T1000 (cell line): ENCODE data around the gene DUSP28.
"Not testable (repeated sequence)": the region's sequence is repeated elsewhere in the genome, so short reads cannot be mapped to it uniquely, and the experiment has no call there.

Experiments
- DNase-seq: peaks from one replicate; lab custom pipeline; 2025; ENCODE audit warnings: mixed read lengths; lab: John Stamatoyannopoulos, UW

Gene DUSP28, protein sequence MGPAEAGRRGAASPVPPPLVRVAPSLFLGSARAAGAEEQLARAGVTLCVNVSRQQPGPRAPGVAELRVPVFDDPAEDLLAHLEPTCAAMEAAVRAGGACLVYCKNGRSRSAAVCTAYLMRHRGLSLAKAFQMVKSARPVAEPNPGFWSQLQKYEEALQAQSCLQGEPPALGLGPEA

DNA sequence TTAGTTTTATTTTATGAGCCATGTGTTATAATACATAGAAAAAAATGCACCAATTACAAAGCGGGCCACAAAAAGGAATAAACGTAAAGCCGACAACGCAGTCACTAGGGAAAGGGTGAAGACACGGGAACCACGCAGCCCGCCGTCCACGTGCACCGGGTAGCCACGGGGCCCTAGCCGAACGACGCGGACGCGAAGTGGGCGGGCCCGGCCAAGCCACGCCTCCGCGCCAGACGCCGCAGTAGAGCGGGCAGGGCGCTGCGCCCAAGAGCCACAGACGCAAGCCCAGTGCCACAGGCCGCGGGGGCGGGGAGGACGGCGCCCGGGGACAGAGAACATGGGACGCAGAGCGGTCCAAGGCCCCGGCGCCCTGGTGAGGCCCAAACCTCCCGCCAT lies at the start of gene DUSP28:
TSS of gene DUSP28 (plus strand) at position 274 of the 396 bp plus-strand sequence. CDS start 328 bp downstream, outside the sequence.
- peak; percentile 69 for DNase-seq

DNA sequence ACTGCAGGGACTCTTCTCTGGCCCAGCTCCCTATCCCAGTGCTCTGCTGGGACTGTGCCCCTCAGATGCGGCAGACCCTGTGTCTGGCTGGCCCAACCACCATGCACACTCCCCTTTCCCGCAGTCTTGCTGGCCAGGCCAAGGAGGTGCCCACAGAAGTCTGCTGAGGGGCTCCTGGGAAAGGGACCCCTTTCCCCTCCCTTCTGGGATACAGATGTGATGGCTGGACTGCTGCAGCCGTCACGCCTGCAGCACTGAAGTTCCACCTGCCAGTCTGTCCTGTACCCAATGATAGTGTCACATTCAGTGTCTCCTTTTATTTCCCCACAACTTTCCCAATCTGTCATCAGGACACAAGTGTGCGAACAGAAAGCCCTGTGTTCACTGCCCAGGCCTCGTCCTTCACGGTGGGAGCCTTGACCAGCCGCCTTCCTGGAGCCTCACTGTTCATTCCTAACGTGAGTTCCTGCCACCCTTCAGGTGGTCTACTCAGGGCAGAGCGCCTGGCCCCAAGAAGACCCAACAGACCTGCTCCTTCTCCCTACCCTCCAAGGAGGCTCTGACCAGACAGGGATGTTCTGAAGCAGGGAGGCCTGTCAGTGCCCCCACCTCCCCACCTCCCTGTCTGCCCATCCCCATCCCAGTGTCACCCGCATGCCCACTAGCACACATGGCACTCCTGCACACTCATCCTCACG lies 49.5 kb upstream of the DUSP28 start:
- no peak for DNase-seq

DNA sequence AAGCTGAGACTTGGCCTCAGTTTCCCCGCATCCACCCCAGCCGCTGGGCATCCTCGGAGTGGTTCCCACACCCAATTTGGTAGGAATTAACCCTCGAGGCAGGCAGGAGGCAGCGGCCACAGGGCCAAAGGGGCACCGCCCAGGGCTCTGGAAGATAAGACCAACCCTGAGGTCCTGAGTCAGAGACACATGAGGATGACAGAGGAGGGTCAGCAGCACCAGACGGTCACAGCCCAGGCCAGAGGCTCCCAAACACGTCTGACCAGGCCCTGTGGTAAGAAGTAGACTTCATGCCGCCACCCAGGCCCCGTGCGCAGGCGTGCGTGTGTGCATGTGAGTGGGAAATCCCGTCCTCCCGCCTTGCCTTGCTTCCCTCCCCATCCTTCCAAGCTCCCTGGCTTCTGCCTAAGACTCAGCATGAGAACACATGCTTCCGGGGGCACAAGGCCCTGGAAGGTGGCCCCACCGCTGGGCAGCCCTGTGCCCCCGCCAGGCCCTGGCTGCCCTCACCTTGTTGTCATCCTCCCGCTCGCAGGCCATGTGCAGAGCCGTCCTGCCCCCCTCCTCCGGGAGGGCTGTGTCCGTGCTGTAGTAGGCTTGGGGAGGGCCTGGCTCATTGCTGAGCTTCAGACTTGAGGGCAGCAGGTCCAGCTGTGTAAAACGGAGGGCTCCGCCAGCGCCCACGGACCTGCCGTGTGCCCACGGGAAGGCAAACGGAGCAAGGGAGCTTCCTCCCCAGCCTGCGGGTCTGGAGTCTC lies 48.6 kb upstream of the DUSP28 start:
- DNase-seq: no peak

DNA sequence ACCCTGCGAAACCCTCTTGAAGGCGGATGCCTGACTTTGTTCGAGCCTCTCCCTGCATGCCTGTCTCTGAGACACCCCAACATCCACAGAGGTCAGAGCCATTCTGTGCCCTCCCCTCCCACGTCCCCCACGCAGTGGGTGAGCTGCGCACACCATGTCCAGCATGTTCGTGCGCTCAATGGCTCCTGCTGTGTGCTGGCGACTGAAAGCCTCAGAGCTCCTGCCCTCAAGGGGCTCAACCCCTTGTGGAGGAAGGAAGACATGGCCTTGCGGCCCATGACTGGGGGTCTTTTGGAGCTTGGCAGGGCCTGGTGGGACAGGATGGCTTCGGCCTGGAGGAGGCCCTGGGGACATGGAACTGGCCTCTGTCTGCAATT lies 48.1 kb upstream of the DUSP28 start:
- DNase-seq: no peak

DNA sequence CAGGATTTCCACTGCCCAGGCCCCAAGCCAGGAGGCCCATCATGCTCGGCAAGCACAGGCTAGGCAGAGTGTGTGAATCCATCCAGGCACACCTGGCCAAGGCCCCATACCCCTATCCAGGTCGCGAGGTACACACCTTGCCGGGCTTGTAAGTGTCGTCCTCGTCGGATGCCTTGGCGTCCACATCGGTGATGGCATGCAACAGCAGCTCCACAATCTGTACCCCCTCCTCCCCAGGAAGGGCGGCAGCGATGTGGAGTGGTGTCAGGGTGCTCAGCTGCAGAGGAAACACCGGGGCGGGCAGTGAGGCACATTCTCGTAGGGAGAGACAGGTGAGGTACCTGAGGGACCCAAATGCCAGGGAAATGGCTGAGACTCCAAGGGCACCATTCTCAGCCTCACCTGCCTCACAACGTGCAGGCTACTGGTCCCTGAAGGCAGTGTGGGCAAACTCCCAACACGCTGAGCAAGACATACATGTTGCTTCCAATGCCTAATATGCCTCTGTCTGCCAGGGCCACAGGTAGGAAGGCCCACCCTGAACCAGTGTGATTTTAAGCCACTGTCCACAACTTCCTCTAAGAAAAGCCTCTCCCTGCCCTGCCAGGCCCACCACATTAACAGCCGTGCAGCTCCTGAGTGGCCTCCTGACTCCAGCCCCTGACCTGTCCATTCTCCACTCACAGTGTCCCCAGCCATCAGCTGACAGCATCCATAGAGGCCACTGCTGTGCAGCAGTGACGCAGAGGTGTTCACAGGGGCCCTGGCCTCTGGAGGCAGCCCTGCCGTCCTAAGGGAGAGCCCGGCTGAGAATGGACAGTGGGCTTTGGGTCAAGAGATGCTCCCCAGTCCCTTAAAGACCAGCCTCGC lies 47.3 kb upstream of the DUSP28 start:
- no peak for DNase-seq

DNA sequence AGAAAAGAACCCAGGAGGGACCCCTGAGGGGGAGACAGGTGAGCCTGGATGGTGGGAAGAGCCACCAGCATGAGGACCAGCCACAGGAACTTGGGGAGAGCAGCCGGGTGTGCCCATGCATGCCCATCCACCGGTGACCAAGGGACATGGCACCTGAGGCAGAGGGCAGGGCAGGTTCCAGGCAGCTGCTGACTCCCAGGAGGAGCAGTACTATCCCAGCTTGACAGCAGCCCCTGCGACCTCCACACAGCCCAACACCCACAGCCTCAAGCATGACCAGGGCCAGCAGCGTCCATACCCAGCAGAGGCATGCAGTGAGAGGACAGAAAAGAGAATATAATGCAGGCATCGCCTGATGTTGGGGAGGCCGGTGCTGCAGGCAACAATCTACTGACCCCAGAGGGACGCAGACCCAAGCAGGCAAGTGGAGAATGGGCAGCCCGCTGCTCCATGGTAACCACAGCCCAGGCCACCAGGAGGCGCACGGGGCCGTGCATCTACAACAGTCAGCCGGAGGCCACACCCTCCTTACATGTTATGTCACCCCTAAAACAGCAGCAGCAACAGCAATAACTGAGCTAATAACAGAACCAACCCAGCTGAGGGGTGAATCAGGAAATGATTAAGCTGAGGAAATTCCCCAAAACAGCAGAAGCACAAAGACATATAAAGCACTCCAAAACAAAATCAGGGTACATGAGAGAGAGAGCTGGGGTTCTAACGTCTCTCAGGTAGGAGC lies 46.4 kb upstream of the DUSP28 start:
- DNase-seq: peak; percentile 51

DNA sequence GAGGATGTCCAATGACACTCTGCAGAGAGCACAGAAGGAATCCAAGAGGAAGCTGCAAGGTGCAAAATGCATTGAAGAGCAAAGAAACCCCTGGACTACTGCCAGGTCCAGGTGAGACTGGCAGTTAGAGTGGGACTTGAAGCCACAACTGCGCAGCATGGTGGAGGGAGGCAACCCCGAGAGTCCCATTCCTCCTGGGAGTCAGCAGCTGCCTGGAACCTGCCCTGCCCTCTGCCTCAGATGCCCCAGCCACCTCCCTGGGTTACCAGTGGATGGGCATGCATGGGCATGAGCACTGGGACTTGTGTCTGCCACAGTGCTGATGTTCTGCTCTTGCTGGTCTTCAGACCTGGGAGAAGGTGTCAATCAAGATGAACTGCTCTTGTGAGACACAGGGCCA lies 45.5 kb upstream of the DUSP28 start:
- no peak for DNase-seq

DNA sequence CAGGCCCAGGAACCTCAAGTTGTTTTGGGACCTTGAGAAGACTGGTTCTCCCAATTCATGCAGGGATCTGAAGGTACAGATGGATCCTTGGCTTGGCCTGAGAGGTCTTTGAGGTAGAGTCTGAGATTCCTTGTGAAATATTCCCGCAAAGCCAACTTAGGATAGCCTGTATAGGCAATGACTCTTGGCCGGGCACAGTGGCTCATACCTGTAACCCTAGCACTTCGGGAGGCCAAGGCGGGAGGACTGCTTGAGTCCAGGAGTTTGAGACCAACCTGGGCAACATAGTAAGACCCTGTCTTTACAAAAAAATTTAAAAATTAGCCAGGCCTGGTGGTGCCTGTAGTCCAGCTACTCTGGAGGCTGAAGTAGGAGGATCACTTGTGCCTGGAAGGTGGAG lies 42.8 kb upstream of the DUSP28 start:
- no peak for DNase-seq

DNA sequence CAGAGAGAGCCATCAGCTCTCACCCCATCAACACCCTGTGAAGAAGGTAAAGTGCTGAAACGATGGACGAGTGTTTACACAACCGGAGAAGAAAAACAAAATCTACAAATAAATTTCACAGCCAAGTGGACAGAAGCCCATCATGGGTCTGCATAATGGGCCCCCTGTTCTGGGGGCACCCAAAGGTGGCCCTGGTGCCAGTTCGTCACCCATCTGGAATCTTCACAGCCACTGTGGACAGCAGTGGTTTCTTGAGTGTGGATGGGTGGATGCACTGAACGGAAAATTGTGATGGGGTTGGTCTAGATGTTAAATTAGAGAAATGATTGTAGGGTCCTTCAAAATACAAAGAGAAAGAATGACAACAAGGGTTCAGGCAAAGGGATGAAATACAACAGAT lies 41.2 kb upstream of the DUSP28 start:
- DNase-seq: no peak

DNA sequence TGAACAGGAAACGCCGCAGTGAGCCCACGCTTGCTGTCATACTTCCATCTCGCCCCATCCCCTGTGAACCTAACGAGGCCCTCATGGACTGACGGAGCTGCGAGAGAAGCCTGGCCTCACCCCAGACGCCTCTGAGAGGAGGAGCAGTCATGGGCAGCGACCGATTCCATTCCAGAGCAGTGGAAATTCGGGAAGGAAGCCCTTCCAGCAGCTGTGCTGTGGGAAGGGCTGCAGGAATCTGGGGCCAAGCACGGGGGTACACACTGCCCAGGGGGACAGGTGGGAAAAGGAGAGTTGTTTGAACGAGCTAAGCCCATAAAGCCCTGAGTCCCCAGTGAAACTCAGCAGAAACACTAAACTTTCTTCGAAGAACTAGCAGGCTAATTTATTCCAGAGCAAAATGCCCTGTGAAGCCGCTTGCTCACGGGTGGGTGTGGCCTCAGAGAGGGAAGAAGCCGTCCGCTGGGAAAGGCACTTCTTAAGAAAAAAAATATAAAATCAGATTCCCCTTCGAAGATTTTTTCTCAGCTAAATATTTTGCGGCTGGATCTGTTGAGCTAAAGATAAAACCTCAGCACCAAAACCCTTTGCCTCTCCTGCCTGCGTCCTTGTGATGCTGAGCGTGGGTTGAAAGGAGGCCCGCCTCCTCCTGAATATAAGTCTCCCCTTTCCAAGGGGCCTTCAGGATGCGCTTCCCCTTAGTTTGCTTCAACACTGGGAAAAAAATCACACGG lies 40.6 kb upstream of the DUSP28 start:
- DNase-seq: no peak

DNA sequence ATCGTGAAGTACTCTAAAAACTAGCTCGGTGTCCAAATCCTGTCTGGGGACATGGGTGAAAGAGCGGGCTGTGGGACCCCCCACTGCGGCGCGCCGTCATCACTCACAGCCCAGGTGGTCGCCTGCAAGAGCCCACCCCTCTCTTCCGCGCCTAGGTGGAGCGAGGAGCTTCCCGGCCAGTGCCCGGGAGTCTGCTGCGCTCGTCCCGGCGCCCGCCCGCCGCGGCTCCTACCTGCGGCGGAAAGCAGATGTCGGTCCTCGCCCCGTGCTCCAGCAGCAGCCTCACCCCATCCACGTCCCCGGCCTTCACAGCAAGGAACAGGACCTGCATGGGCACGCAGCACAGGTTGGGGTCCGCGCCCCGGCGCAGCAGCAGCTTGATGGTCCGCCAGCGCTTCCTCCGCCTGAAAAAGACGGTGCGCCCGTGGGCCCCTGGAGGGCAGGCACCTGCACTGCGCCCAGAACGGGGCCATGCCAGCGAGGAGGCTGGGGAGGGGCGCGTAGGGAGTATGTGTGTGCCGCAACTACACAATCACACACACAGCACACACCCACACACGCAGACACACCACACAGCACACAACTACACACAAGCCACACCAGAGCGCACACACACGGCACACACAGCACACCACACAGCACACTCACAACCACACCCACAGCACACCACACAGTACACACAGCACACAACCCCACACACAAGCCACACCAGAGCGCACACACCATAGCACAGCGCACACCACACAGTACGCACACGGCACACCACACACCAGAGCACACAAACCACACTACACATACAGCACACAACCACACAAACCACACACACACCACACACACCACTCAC lies 39.8 kb upstream of the DUSP28 start:
- DNase-seq: no peak

DNA sequence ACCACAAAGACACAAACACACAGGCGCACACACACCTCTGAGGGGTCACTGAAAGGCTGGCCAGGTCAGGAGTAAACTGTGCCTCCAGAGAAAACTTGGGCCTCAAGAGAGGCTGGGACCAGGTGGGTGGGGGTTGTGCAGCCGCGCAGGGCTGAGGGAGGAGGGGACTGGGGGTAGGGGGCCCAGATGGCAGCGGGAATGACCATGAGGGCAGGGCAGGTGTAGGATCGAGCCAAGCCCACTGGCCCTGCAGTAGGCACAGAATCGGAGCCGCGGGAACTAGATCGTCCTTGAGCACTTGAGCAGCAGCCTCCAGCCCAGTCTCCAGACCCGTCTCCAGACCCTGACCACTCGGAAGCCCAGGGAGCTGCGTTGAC lies 39.2 kb upstream of the DUSP28 start:
- no peak for DNase-seq

DNA sequence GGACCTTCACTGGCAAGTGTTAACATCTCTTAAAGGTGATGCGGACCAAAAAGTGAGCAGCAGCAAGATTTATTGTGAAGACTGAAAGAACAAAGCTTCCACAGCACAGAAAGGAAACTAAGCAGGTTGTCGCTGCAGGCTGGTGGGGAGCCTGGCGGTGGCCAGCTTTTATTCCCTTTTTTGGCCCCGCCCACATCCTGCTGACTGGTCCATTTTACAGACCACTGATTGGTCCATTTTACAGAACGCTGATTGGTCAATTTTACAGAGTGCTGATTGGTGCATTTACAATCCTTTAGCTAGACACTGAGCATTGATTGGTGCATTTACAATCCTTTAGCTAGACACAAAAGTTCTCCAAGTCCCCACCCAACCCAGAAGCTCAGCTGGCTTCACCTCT lies 38.3 kb upstream of the DUSP28 start:
- DNase-seq: not testable (repeated sequence)

DNA sequence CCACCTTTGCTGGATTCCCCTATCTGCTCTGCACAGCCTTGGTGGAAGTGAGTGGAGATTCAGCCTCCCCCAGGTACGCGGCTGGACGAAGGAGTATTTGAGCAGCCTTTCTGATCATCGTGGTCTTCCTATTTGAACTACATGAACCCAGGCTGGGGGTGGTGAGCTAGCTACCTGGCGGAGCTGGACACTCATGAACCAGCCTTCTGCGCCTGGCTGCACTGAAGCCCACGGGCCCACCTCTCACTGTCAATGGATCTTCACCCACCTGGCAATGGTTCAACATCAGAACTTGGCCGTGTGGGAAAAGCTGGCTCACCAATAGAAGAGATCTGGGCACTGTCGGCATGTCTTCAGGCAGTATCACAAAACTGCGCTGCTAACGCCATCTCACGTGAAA lies 37.8 kb upstream of the DUSP28 start:
- no peak for DNase-seq

DNA sequence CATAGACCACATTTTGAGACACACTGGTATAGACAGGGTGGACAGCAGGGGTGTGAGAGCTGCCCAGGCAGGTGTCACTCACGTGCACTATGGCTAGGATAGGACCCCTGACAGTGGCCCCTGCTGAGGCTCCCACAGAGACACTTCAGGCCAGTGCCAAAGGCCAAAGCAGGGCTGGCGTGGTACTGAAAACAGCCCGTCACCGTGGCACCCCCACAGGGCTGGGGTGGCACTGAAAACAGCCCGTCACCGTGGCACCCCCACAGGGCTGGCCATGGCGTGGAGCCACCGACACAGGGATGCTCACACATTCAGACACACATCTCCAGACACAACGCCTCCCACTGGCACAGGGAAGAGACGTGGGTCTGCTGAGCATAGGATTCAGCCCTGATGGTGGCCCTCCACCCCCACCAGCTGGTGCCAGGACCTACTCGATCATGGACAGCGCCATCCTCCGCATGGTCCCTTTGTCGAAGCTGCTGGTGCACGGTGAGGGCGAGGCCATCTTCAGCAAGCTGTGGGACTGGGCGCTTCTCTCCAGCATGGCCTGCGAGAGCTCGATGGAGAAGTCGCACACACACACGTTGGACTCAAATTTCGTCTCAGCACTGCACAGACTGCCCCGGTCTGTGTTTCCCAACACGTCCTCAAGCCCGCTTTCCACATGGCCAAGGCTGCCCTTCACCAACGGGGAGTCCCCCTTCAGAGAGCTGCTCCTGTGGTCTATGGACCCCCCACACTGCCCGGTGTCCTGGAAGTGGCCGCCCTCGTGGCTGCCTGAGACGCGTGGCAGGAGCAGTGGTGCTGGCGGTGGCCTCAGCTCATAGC lies 36.5 kb upstream of the DUSP28 start:
- no peak for DNase-seq

DNA sequence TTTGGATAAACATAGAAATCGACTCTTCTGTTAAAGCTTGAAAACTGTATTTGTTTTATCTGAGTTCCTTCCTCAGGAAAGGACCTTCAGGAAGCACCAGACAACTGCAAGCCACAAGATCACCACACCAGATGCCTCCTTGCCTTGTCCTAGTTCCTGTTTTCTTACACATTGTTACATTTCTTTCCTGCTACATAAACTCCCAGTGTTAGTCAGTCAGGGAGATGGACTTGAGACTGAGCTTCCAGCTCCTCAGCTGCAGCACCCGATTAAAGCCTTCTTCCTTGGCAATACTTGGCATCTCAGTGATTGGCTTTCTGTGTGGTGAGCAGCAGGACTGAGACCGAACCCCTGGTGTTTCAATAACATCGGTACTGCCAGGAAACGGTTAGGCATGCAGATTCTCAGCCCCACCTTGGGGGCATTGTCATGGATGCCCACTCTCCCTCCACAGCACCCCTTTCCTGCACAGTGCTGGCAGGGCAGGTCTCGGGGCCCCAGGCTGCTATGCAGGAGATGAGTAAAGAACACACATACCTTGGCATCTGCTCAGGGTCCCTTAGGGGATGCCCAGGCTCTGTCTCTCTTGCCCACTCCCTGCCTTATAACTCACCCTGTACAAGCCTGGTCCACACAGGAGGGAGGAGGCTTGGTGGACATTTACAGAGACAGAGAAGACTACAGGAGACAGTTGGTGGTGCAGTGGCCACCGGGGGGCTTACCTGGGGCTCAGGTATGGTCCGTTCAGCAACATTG lies 35.0 kb upstream of the DUSP28 start:
- no peak for DNase-seq

DNA sequence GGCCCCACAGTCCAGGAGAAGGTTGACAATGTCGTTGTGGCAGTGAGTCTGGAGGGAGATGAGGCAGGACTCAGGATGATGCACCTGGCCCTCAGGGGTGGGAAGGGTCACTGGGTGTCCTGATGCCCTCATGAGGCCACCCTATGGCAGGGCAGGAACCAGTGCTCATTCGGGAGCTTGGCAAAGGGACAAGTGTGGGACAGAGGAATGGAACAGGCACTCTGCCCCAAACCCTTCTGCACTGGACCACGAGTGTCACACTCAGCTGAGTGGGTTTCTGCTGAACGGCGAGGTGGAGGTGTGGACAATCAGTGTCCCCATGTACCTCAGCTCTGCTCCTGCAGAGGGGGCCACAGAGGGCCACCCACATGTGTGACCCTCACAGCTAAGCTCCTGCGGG lies 34.4 kb upstream of the DUSP28 start:
- DNase-seq: no peak

DNA sequence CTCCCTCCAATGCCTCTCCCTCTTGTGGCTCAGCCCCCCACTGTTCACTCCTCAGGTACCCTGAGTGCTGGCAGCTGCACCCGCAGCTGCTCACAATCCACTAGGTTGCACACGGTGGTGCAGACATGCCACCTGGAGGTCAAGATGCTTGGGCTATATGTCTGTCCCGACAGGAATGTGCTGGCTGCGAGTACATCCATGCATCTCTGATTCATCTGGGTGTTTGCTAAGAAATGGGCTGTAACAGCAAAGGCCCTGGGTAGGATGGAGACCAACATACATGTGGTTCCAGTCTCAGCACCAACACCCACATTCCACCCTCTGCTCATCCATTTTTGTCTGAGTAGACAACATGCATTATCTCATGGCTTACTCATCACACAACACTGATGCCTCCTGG lies 33.6 kb upstream of the DUSP28 start:
- DNase-seq: no peak
